GOT3 (cell line): ENCODE results near the gene MPRIP.

Experiments used
- DNase-seq: peaks from one replicate; lab custom pipeline; 2025; ENCODE audit warnings: mixed read lengths; lab: John Stamatoyannopoulos, UW

Gene MPRIP

DNA sequence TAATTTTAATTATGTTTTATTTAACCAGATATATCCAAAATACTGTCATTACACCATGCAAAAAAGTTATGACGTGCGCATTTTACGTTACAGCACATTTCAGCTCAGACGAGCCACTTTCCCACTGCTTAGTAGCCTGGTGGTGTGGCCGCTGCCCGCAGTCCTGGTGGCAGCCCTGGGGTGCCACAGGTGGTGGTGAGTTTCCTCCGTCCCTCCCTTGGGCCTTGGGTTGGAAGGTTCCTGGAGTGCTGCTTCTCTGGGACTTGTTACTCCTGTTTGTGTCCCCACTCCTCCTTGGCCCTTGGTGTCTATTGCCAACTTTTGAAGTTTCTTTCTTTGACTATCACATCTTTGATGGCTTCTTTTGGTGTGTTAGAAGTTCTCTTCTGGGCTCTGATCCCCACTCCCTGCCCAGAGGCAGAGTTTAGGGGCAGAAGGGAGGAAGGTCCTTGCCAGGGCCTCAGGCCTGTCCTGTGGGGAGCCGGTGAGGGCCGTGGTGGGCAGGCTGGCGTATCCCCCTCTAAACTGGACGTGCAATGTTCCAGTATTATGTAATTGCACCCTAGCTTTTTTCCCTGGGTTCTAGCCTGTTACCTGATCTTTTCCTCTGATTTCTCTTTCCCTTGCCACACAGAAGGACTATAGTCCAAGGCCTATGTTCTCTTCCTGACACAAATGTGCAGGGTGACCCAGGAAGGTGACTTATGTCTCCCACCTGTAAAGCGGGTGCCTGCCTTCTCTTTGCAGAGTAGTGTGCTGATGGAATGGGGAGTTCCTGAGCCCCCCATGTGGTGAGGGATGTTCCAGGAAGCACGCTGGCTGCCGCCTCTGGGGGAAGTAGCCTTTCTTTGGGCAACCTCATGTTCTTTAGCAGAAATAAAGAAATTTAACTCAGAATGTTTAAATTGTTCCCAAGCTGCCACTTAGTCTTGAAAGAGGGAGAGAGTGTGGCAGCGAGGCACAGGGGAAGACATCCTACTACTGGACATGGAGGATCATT is 8.4 kb downstream of the MPRIP start:
- no peak for DNase-seq

DNA sequence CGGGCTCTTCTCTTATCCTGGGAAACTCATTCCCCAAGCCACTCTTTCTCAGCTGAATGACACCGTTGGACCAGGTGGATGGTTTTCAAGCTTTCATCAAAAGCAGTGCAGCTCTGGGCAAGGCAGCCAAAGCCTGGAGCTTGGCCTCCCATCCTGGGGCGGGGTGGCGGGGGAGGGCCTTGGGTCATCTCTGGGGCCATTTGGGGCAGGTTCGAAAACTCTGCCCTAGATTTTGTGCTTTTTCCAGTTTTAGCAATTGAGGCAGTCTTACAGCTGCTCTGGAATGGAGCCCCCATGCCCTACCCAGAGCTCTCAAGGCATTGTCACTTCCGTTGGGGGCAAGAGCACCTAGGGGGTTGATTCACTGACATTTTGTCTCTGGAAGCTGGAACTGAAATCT is 9.1 kb downstream of the MPRIP start:
- DNase-seq = no peak

DNA sequence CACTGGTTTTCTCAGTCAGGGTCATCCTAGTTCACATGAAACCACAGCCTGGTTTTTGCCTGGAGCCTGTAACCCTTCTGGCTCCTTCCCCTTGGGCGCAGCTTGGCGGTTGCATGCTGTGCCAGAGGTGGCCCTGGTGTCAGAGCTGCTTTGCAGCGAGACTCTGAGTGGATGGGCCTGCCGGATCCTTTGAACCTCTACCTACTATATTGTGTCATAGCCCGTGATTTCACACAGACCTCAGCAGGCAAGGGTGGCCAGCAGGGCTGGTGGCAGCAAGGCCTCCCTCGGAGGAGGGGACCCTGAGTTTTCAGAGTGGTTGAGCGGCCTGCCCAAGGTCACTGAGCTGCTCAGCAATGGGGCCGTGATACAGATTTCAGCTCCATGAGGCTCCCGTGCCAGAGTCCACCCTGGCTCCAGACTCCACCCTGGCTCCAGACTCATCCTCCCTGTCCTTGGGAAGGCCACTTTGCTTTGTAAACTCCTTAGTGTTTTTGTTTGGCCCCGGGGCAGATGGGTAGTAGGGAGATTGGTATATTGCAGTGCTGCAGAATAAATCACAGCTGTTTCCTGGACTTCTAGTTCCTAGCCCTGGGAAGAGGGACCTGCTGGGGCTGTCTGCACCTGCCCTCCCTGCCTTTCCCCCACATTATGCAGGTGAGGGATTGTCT is 9.7 kb downstream of the MPRIP start:
- DNase-seq = no peak

DNA sequence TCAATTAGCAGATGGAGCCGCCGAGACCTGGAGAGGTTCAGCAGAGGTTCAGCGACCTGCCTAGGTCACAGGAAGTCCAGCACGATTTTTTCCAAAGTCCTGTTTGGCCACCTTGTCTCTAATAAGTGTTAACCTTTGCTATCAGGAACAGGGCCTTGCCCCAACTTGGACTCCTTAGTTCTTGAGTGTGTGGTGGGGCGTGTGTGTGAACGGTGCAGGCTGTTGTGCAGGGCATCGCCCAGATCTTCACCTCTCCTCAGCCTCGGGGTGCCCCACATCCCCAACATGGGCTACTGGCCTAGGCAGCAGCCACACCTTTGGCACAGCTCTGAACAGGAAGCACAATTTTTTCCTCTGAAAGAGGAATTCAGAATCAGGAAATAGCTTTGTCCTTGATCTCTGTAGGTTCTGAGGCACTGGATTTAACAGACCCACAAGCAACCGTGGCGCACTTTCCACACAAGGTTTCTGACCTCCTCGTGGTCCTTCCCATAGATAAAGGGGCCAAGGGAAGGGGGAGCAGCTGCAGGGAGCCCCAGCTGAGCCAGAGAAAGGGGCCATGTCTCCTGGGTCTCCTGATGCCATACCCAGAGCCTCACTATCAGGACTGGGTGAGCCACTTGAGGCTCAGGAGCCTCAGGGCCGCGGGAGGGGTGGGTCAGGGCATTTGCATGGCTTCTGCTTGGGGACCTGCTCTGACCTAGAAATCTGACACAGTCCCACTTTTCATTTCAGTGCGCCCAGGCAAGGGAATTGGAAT is 10.4 kb downstream of the MPRIP start:
- DNase-seq = no peak

DNA sequence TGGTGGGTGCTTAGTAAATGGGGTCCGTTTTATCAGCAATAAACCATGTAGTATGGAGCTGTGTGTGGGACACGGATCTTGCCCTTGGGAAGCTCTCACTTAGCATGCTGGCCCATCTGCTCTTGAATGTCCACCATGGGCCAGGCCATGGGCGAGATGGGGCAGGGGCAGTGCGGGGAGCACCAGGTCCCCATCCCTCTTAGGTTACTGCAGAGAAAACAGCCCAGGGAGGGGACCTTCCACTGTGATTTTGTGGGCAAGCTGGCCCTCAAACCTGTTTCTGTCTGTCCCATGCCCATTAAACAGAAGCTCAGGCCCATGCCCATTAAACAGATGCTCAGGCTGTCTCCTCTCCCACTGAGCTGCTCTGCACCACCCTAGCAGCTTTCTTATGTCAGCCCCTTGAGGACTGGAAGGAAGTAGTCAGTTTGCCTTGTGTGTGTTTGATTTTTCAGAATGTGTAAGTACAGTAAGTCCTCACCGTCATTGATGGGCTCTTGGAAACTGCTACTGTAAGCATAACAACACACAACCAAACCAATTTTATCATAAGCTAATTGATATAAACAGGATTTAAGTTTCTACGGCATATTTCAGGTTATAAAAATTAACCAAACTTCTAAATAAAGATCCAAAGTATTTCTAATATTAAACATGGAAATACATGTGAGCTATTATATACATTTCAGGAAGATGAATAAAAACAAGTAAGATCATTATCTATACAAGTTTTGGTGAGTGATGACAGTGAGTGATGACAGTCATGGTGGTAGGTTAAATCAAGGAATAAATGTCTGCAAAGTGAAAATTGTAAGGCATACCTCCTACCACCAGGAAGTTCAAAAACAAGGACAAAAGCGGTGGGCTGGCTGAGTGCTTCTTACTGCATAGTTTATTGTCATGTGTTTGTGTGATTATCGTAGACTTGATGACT is 11.5 kb downstream of the MPRIP start:
- DNase-seq = no peak

DNA sequence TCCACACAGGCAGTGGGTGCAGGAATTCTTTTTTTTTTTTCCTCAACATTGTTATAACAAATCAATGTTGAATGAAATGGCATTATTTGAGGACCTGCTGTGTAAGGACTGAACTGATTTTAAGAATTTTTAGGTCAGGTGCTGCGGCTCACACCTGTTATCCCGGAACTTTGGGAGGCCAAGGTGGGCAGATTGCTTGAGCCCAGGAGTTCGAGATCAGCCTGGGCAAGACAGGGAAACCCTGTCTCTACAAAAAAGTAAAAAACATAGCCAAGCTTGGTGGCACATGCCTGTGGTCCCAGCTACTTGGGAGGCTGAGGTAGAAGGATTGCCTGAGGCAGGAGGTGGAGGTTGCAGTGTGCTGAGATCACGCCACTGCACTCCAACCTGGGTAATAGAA is 12.4 kb downstream of the MPRIP start:
- DNase-seq = no peak

DNA sequence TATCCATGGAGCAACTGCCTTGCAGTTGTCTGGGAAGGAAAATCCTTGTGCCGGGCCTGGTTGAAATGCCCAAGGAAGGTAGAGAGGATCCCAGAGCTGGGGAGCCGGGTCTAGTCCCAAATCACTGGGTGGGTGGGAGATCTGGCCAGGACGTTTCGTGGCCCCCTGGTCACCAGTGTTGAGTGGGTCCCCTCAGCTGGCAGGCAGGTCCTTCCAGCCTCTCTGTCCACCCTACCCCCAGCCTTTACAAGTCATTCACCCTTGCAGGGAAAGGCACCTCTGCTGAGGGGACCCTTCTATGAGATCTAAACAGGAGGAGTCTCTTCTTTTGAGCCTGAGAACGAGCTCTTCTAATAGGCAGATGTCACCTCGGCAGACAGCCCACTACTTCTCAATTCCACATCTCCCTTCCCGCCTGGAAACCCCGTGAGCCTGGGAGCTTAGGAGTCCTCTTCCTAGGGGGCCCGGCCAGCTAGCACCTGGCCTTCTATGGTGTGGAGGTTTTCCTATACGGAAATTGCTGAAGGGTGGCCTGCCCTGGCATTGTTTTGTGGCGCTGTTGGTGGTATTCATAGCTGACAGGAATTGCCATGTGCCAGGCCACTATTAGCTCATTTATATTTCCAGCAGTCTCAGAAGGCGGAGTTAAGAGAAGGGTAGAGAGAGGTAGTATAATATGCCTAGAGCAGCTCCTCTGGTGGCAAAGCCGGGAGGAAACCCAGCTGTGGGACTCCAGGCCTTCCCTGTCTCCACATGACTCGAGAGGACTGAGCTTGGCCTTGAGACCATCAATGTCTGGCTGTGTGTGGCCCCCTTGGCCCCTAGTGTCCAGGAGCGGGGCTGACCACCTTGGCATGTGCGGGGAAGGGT is 13.3 kb downstream of the MPRIP start:
- no peak for DNase-seq

DNA sequence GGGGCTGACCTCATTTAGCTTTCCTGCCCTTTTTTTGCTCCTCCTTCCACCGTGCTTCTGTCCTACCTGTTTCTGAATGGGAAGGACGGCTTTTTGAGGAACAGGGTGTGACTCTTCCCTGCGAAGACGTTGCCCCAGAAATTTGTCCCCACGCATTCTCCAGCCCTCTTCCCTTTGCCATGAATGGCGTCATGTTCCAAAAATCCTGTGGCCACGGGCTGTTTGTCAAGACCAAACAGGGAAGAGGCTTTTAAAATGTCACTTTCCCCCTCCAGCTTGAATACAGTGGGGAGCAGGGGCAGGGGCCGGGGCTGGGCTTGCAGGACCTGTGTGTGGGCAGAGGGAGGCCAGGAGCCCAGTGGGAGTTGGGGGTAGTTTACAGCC is 13.9 kb downstream of the MPRIP start:
- DNase-seq = no peak

DNA sequence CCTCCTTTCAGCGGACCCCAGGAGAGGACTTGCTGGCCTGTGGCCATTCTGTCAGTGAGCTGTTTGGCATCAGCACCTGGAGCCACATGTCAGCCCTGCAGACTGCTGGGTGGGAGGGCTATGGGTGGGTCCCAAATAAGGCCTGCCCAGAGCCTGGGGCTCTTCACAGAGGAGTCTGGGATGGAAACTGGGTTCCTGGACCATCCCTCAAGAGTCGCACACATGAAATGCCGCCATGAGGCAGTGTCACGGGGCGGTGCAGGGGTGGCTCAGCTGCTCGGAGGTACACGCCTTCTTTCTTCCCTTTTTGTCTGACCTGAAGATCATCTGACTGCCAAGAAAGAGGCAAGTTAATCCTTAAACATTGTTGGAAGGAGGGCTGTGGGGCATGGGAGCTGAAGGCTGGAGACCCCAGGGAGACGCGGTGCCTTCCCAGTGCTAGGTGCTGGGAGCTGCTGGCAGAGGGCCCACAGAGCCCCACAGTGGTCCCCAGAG is 14.8 kb downstream of the MPRIP start:
- no peak for DNase-seq

DNA sequence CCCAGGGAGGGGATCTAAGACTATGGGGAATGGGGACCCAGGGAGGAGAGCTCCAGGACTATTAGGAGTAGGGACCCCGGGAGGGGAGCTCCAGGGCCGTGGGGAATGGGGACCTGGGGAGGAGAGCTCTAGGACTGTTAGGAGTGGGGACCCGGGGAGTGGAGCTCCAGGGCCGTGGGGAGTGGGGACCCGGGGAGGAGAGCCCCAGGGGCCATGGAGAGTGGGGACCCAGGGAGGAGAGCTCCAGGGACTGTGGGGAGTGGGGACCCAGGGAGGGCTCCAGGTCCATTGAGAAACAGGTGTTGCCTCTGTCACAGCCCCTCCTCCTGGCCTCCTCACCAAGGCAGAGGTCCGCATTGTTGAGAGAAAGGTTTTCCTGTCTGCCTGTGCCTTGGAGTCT is 16.0 kb downstream of the MPRIP start:
- no peak for DNase-seq

DNA sequence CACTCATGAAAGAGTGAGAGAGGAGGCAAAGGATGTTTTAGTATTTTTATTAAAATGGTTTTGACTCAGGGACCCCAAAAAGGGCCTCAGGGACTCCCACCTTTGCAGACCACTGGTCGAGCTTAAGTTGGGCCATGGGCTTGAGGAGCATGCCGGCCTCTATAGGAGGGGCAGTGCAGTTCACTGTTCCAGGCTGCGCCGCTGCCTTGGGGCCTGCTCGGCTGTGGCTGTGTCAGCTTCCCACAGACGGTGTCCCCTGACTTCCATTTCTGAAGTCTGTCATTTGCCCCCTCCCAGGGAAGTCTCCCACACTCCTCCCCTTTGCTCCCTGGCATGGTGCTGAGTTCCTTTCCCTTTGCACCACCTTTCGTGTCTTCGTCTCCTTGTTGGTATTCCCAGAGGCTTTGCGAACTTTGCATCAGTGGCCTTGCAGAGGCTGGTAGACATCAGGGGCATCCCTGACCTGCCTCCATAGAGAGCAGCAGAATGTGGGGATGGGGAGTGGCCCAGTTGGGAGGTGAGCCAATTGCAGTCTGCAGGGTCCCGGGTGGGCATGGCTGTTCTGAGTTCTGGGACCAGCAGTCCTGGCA is 17.1 kb downstream of the MPRIP start:
- no peak for DNase-seq

DNA sequence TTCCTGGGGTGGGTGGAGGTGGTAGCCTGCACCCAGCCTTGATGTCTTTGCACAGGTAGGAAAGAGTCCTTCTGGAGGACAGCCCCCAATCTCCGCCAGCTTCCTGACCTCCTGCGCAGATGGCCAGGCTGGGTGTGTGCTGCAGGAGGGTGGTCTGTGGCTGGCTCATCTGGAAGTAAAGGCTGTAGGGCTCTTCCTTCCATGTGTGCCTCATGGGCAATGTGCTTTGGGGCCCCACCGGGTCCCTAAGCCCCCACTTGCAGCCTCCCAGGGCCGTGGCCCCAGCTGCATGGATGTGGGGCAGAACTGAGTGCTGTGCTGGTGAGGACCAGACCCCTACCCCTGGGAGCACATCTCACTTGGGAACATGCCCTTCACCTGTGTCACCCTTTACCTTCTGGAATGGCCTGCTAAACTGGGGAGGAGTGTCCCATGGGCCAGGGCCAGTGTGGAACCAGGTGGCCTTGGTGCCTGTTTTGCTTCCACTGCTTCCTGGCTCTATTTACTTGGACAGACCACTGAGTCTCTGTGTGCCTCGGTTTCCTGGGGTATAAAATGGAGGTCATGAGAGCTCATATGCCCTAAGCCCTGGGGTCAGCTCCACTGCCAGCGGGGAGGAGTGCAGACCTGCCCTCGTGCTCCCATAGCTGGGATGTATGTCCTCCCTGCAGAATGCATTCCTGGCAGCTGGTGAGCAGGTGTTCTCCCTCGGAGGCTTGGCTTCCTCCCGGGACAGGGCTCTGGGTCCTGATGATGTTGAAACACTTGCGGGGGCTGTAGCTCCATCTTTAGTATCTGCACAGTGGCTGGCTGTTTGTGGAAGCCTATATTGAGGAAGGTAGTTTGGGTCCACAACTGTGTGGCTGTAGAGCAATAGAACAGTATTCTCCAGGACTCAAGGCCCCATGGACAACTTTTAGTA is 18.0 kb downstream of the MPRIP start:
- DNase-seq = no peak

DNA sequence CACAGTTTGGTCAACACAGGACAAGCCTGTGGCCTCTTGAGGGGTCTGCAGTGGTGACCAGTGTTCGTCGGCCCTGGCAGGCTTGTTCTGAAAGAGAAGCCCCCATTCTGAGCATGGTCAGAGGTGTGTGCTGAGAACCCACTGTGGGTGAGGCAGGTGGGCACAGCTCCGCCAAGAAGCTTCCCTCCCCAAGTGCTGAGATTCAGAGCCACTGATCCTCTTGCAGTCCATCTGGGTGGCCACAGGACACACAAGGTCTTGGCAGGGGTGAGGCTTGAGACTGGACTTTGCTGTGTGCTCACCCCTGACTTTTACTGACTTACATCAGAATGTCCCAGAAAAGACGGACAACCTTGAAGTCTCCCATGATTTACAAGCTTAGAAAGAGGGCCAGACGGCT is 18.7 kb downstream of the MPRIP start:
- no peak for DNase-seq

DNA sequence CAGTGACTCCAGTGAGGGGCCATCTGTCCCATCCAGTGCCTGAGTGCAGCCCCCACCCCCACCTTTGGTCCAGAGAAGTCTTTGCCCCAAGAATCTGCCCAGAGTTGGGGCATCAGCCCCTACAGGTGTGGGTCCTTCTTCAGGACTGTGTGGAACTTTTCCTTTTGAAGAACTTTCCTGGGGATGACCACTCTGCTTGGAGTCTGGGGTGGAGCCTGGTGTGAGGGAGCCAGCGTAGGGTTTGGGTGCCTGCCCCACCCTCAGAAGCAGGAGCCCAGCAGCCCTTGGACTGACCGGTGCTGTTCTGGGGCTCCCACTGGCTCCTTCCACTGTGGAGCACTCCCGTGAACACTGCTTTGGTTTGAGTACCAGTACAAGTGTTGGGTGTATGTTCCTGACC is 19.3 kb downstream of the MPRIP start:
- no peak for DNase-seq

DNA sequence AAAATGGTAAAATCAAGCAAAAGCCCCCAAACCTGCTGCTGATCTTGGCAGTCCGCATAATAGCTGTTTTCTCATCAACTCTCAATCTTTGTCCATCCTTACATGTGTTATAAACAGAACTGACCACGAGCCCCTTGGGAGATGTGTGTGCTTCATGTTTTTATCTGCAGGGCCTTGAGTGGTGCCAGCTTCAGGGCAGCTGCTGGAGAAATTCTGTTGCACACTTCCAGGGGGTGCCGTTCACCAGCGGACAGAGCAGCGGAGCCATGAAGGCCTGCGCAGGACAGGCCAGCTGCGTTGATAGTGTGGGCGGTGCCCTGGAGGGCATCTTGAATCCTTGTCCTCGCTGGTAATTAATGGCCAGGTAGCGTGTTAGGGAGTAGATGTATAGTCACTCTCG is 20.1 kb downstream of the MPRIP start:
- no peak for DNase-seq

DNA sequence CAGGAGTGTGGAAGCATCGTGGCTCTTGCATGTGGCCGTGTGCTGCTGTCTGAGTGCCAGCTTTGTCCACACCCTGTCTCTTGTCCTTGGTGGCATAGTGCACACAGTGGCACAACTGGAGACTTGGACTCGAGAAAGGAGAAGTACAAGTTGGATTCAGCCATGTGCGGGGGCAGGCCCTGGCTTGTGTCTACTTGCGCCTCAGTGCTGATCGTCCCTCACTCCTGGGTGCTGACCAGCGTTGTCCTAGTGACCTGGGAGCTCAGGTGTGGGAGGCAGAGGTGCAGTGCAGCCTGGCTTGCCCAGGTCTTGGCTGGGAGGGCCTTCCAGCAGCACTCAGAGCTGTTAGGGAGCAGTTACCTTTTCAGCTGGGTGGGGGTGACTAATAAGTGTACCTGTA is 20.6 kb downstream of the MPRIP start:
- no peak for DNase-seq

DNA sequence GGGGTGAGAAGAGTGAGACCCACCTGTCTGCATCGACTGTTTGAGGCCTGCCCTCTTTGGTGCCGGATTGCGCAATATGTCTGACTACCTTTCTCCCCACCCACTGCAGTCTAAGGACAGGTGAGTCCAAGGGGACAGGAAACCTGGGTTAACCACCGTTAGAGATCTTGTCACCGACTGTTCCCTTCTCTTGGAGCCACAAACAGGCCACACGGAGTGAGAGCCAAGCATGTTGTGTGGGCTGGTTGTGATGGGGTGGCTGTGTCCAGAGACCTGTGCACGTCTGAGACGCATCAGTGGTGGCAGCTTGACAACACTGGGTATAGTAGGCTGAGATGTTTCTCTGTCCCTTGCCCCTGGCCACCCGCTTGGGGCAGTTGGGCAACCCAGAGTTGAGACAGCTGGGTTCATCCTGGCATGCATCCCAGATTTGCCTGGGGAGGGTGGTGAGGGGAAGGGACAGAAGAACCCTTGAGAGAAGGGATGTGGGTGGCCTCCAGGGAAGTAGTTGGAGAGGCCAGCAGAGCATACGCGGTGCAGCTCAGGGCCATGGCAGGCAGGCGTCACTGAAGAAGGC is 21.4 kb downstream of the MPRIP start:
- no peak for DNase-seq

DNA sequence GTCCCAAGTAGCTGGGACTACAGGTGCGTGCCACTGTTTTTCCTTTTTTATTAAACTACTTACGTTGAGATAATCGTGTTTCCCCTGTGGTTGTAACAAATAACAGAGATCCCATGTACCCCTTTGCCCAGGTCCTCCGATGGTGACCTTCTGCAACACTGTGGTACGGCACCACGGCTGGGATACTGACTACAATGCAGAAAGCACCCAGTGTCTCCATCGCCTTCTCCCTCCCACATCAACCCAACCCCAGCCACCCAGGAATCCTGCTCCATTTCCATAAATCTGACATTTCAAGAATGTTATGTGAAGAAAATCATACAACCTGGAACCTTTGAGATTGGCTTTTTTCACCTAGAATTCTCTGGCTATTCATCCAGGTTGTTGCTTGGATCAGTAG is 22.1 kb downstream of the MPRIP start:
- DNase-seq = no peak

DNA sequence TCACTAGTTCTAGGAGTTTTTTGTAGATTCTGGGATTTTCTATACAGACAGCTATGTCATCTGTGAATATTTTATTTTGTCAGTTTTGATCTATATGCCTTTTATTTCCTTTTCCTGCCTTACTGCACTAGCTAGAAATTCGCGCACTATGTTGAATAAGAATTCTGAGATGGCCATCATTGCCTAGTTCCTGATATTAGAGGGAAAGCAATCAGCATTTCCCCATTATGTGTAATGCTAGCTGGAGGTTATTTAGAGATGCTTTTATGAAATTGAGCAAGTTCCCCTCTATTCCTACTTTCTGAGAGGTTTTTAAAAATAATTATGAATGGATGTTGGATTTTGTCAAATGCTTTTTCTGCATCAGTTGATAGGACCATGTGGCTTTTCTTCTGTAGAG is 23.8 kb downstream of the MPRIP start:
- DNase-seq = no peak
